IMR-90 (cell line): Measurements from ENCODE around the gene CERK. TPM values are rescaled to one million over a fixed set of nuclear protein-coding genes. Genes with fewer than 3 reads are reported as not detected.

ENCODE experiments used
- ATAC-seq: fragments of 200-7000 bp; cut with Tn5 transposase; 2 replicates; pipeline ENCODE4 v1.9.1; 2020; ENCODE audit warnings: low read depth, mild to moderate bottlenecking, moderate library complexity
- BruUV-seq: library from RNA; stranded (reverse); fragments of 400-500 nt; replicated peaks from 2 replicates; lab custom pipeline; 2021; lab: Mats Ljungman, UMichigan
- CTCF ChIA-PET: fragments of 300-600 bp; formaldehyde crosslinking; extraction: SDS; loops from one replicate; lab custom pipeline; 2021; ENCODE audit warnings: antibody characterized with exemption; lab: Yijun Ruan, JAX
- POLR2A ChIA-PET: fragments of 300-600 bp; sonication (Branson Sonifier 250); formaldehyde crosslinking; loops from one replicate; lab custom pipeline; 2022; ENCODE audit warnings: antibody characterized with exemption; ENCODE audit not compliant: unreplicated experiment; lab: Charles Lee
- DNase-seq: peaks from one replicate; pipeline ENCODE4 v3.0.0; 2013
- H2AFZ ChIP-seq: replicated peaks from 2 replicates; pipeline ENCODE3; 2013; ENCODE audit warnings: low read length, mild to moderate bottlenecking; ENCODE audit not compliant: poor library complexity
- H2AK5ac ChIP-seq: 2 replicates; pipeline ENCODE4 v1.6.1; 2013; ENCODE audit warnings: low read depth, low read length, inconsistent platforms
- H2AK9ac ChIP-seq: replicated peaks from 2 replicates; pipeline ENCODE3; 2013; ENCODE audit warnings: mild to moderate bottlenecking, low read depth, low read length, moderate library complexity; ENCODE audit not compliant: poor library complexity
- H2BK120ac ChIP-seq: 2 replicates; pipeline ENCODE4 v1.6.1; 2013; ENCODE audit warnings: low read depth, low read length, inconsistent platforms
- H2BK15ac ChIP-seq: 3 replicates; pipeline ENCODE4 v1.6.1; 2013; ENCODE audit warnings: low read depth, low read length, inconsistent platforms
- H2BK20ac ChIP-seq: 2 replicates; pipeline ENCODE4 v1.6.1; 2013; ENCODE audit warnings: low read depth, mild to moderate bottlenecking, inconsistent platforms, low read length, moderate library complexity
- H2BK5ac ChIP-seq: 2 replicates; pipeline ENCODE4 v1.6.1; 2013; ENCODE audit warnings: mild to moderate bottlenecking, low read depth, low read length, inconsistent platforms; ENCODE audit not compliant: poor library complexity, severe bottlenecking
- H3K14ac ChIP-seq: replicated peaks from 2 replicates; pipeline ENCODE4 v1.6.1; 2013; ENCODE audit warnings: low read depth, low read length, inconsistent platforms
- H3K18ac ChIP-seq: 2 replicates; pipeline ENCODE4 v1.6.1; 2013; ENCODE audit warnings: low read depth, low read length, control low read depth
- H3K23ac ChIP-seq: 2 replicates; pipeline ENCODE4 v1.6.1; 2013; ENCODE audit warnings: low read depth, low read length, inconsistent platforms
- H3K27ac ChIP-seq: 2 replicates; pipeline ENCODE4 v1.5.1; 2013; ENCODE audit warnings: mild to moderate bottlenecking, control low read depth, low read length; ENCODE audit not compliant: insufficient read depth
- H3K27me3 ChIP-seq: 2 replicates; pipeline ENCODE4 v1.6.1; 2013; ENCODE audit warnings: low read length; ENCODE audit not compliant: control insufficient read depth, insufficient read depth
- H3K36me3 ChIP-seq: 2 replicates; pipeline ENCODE4 v1.6.1; 2013; ENCODE audit warnings: low read length, mixed read lengths; ENCODE audit not compliant: control insufficient read depth, insufficient read depth
- H3K4ac ChIP-seq: 2 replicates; pipeline ENCODE4 v1.6.1; 2013; ENCODE audit warnings: low read depth, low read length, inconsistent platforms
- H3K4me1 ChIP-seq: 2 replicates; pipeline ENCODE4 v1.6.1; 2013; ENCODE audit warnings: low read length, mixed read lengths; ENCODE audit not compliant: control insufficient read depth, insufficient read depth
- H3K4me2 ChIP-seq: 2 replicates; pipeline ENCODE4 v1.6.1; 2013; ENCODE audit warnings: low read depth, mild to moderate bottlenecking, control low read depth, low read length, moderate library complexity
- H3K4me3 ChIP-seq: 2 replicates; pipeline ENCODE4 v1.5.1; 2013; ENCODE audit warnings: low read depth, mild to moderate bottlenecking, control low read depth, low read length, moderate library complexity; ENCODE audit not compliant: insufficient read depth
- H3K56ac ChIP-seq: 2 replicates; pipeline ENCODE4 v1.6.1; 2013; ENCODE audit warnings: low read length, inconsistent platforms; ENCODE audit not compliant: insufficient read depth; ENCODE audit errors: extremely low read depth
- H3K79me1 ChIP-seq, 2 experiments: 2 replicates each; pipeline ENCODE4 v1.6.1; 2013; ENCODE audit warnings: low read length in 2 of 2, inconsistent platforms in 1 of 2, low read depth in 1 of 2
- H3K9ac ChIP-seq: 2 replicates; pipeline ENCODE4 v1.6.1; 2013; ENCODE audit warnings: low read depth, low read length, control low read depth
- H3K9me1 ChIP-seq: 2 replicates; pipeline ENCODE4 v1.6.1; 2013; ENCODE audit warnings: low read length, inconsistent platforms; ENCODE audit not compliant: insufficient read depth
- H3K9me3 ChIP-seq: 2 replicates; pipeline ENCODE4 v1.6.1; 2013; ENCODE audit warnings: low read length; ENCODE audit not compliant: control insufficient read depth, insufficient read depth
- H4K20me1 ChIP-seq: 2 replicates; pipeline ENCODE4 v1.6.1; 2013; ENCODE audit warnings: low read length, inconsistent platforms; ENCODE audit not compliant: insufficient read depth
- H4K5ac ChIP-seq: 2 replicates; pipeline ENCODE4 v1.6.1; 2013; ENCODE audit warnings: mild to moderate bottlenecking, low read depth, low read length, control low read depth
- H4K8ac ChIP-seq, 2 experiments: 2 replicates each; pipeline ENCODE4 v1.6.1; 2013; ENCODE audit warnings: low read depth in 2 of 2, low read length in 2 of 2, control low read depth in 1 of 2, inconsistent platforms in 1 of 2
- H4K91ac ChIP-seq: 2 replicates; pipeline ENCODE4 v1.6.1; 2013; ENCODE audit warnings: low read depth, low read length, inconsistent platforms; ENCODE audit not compliant: insufficient read depth
- CEBPB ChIP-seq: IDR thresholded peaks from 2 replicates; pipeline ENCODE4 v1.6.1; 2012; ENCODE audit warnings: low read depth, low read length, improper control_type of control experiment
- RCOR1 ChIP-seq: IDR thresholded peaks from 2 replicates; pipeline ENCODE4 v1.6.1; 2012; ENCODE audit warnings: mild to moderate bottlenecking, low read length, improper control_type of control experiment; ENCODE audit not compliant: insufficient replicate concordance
- USF2 ChIP-seq: fragments of 150-350 bp; IDR thresholded peaks from 2 replicates; pipeline ENCODE4 v1.6.1; 2017; ENCODE audit warnings: mild to moderate bottlenecking, antibody characterized with exemption, low read length, low read depth
- WGBS, 2 experiments: methylation state at CpG; one replicate each; pipeline versions ENCODE4 v1.1.5 to v1.1.7; 2013; ENCODE audit warnings: missing lambda C conversion rate in 2 of 2; ENCODE audit not compliant: insufficient read length in 1 of 2; ENCODE audit errors: extremely low coverage in 2 of 2; 5-methylcytosine and 5-hydroxymethylcytosine counted together
- dilution Hi-C: fragments of 300-500 bp; cut with HindIII; formaldehyde crosslinking; loops from one replicate; pipeline ENCODE4 v1.14.3; 2018; ENCODE audit warnings: low sequenced_read_pairs; ENCODE audit not compliant: unreplicated experiment
- in situ Hi-C: fragments of 300-500 bp; cut with MboI; formaldehyde crosslinking; loops from 3 replicates; pipeline ENCODE4 v1.14.3; 2019; ENCODE audit warnings: low sequenced_read_pairs, inconsistent platforms, mixed read lengths
- intact Hi-C: fragments of 100-400 bp; cut with micrococcal nuclease; formaldehyde crosslinking; loops from 2 replicates; pipeline ENCODE4 v1.10.0; 2022
- polyA plus RNA-seq, 3 experiments: library from polyadenylated mRNA; depleted of rRNA; stranded (reverse); fragments of >200 nt; gene quantifications; 2 replicates each; pipeline ENCODE4 v1.2.3, GENCODE V29; 2012; ENCODE audit warnings: low replicate concordance in 1 of 3
- total RNA-seq: library from RNA; depleted of rRNA; stranded (reverse); fragments of >200 nt; gene quantifications from 2 replicates; pipeline ENCODE4 v1.2.3, GENCODE V29; 2012

Gene CERK
- total and polyA plus RNA-seq, 2 of the 4 experiments (the other 2 are of a cell fraction), result 25.3 to 38.7 TPM

- ATAC-seq (no peak), DNase-seq (no peak)
- Histone ChIP-seq H2AK5ac (no peak overlapping the region), H2BK5ac (no peak overlapping the region), H4K20me1 (no peaks in the 10 kb centered on the region; the same call in 1 of the 2 replicates), H3K14ac (no peak overlapping the region), H3K4ac (no peak overlapping the region), H3K9me3 (no peaks in the 10 kb centered on the region), H2BK15ac (no peak overlapping the region), H4K5ac (no peak overlapping the region), H3K4me1 (no peaks in the 10 kb centered on the region), H3K56ac (no peak overlapping the region), H4K8ac (no peak overlapping the region), H3K4me3 (no peak overlapping the region), H2AFZ (no peak overlapping the region), H3K27ac (no peak overlapping the region), H3K36me3 (peaks cover 71% of the 10 kb centered on the region), H3K4me2 (no peak overlapping the region), H4K91ac (no peak overlapping the region), H3K9me1 (no peaks in the 10 kb centered on the region), H3K27me3 (no peaks in the 10 kb centered on the region), H2BK120ac (no peak overlapping the region), H2BK20ac (no peak overlapping the region), H3K79me1 (no peaks in the 10 kb centered on the region; a peak in 1 of 4 replicates), H2AK9ac (no peak overlapping the region), H3K23ac (no peak overlapping the region), H3K18ac (no peak overlapping the region), H3K9ac (no peak overlapping the region)
- intact Hi-C loops (no loop called here), in situ Hi-C loops (no loop called here), dilution Hi-C loops (no loop called here)
- no TSS peak for BruUV-seq
- TF ChIP-seq USF2 (no peak), RCOR1 (no peak), CEBPB (no peak)
- 90% methylated on average over 9 of the region's 20 CpGs; no CpG with 5 or more reads in 1 of the 2 experiments for WGBS, 2 experiments
- POLR2A ChIA-PET, result no interaction called here
- CTCF ChIA-PET, result no interaction called here
Observed at GRCh38 chr22:46690146-46690545, 47.9 kb downstream of the CERK start.
